ENCODE measurements around the gene SH3BP5L. TPM values are rescaled to one million over a fixed set of nuclear protein-coding genes. Genes with fewer than 3 reads are reported as not detected.
A peak's percentile ranks its signal among the peaks of the same experiment; 100 is the strongest.

Gene SH3BP5L
- total and polyA plus RNA-seq, 2 of the 13 experiments (the other 11 are each of a cell fraction or from before 2014, with no cell fraction given), result 10.3 to 14.9 TPM

- TF ChIP-seq ZKSCAN8 (CRISPR knock-in tag; IDR thresholded peaks at IDR 0.05; ENCODE audit: borderline replicate concordance) (no peak), ZNF780A (CRISPR knock-in tag; IDR thresholded peaks at IDR 0.05) (no peak; the same call in 1 of the 2 replicates), GABPB1 (CRISPR knock-in tag; IDR thresholded peaks at IDR 0.05) (peak; percentile 77), PITX1 (CRISPR knock-in tag; IDR thresholded peaks at IDR 0.05) (peak; percentile 3; the same call in 1 of the 2 replicates), ZC3H13 (CRISPR knock-in tag; IDR thresholded peaks at IDR 0.05) (0 out of 2 replicates have a peak, but pooled peaks have one; percentile 58), ZFY (CRISPR knock-in tag; IDR thresholded peaks at IDR 0.05) (peak; percentile 70; the same call in 1 of the 2 replicates), ZNF235 (CRISPR knock-in tag; IDR thresholded peaks at IDR 0.05; ENCODE audit: borderline replicate concordance) (peak; percentile 96), ZNF24 (IDR thresholded peaks at IDR 0.05) (peak; percentile 97), ZNF232 (CRISPR knock-in tag; IDR thresholded peaks at IDR 0.05; ENCODE audit: borderline replicate concordance) (peak; percentile 40; the same call in 1 of the 2 replicates), ZNF101 (CRISPR knock-in tag; IDR thresholded peaks at IDR 0.05; ENCODE audit: borderline replicate concordance, low read depth) (no peak), RBFOX2 (IDR thresholded peaks at IDR 0.05; ENCODE audit: low read depth, low read length) (peak; percentile 60), KLF9 (CRISPR knock-in tag; IDR thresholded peaks at IDR 0.05; ENCODE audit: low read depth) (no peak; the same call in 1 of the 2 replicates), RBM39 (IDR thresholded peaks at IDR 0.05; ENCODE audit: low read depth, low read length, poor library complexity, severe bottlenecking) (peak; percentile 82), MED1 (CRISPR knock-in tag; IDR thresholded peaks at IDR 0.05) (peak; percentile 66), ZNF572 (CRISPR knock-in tag; IDR thresholded peaks at IDR 0.05) (0 out of 2 replicates have a peak, but pooled peaks have one; percentile 57), NFYC (CRISPR knock-in tag; IDR thresholded peaks at IDR 0.05) (no peak; the same call in 1 of the 2 replicates), SKI (IDR thresholded peaks at IDR 0.05; ENCODE audit: partially characterized antibody) (peak; percentile 59)
- TF ChIP-seq, protein P1, sequence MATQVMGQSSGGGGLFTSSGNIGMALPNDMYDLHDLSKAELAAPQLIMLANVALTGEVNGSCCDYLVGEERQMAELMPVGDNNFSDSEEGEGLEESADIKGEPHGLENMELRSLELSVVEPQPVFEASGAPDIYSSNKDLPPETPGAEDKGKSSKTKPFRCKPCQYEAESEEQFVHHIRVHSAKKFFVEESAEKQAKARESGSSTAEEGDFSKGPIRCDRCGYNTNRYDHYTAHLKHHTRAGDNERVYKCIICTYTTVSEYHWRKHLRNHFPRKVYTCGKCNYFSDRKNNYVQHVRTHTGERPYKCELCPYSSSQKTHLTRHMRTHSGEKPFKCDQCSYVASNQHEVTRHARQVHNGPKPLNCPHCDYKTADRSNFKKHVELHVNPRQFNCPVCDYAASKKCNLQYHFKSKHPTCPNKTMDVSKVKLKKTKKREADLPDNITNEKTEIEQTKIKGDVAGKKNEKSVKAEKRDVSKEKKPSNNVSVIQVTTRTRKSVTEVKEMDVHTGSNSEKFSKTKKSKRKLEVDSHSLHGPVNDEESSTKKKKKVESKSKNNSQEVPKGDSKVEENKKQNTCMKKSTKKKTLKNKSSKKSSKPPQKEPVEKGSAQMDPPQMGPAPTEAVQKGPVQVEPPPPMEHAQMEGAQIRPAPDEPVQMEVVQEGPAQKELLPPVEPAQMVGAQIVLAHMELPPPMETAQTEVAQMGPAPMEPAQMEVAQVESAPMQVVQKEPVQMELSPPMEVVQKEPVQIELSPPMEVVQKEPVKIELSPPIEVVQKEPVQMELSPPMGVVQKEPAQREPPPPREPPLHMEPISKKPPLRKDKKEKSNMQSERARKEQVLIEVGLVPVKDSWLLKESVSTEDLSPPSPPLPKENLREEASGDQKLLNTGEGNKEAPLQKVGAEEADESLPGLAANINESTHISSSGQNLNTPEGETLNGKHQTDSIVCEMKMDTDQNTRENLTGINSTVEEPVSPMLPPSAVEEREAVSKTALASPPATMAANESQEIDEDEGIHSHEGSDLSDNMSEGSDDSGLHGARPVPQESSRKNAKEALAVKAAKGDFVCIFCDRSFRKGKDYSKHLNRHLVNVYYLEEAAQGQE (IDR thresholded peaks at IDR 0.05; ENCODE audit: borderline replicate concordance in 1 of 2, low read depth in 1 of 2, low read length in 2 of 2), result peak in 1 of 2 experiments; percentile 57; a peak in 1 of 4 replicates
- TF ChIP-seq, protein P2, sequence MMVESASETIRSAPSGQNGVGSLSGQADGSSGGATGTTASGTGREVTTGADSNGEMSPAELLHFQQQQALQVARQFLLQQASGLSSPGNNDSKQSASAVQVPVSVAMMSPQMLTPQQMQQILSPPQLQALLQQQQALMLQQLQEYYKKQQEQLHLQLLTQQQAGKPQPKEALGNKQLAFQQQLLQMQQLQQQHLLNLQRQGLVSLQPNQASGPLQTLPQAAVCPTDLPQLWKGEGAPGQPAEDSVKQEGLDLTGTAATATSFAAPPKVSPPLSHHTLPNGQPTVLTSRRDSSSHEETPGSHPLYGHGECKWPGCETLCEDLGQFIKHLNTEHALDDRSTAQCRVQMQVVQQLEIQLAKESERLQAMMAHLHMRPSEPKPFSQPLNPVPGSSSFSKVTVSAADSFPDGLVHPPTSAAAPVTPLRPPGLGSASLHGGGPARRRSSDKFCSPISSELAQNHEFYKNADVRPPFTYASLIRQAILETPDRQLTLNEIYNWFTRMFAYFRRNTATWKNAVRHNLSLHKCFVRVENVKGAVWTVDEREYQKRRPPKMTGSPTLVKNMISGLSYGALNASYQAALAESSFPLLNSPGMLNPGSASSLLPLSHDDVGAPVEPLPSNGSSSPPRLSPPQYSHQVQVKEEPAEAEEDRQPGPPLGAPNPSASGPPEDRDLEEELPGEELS (CRISPR knock-in tag; IDR thresholded peaks at IDR 0.05), result peak; percentile 31; the same call in 1 of the 2 replicates
- TF ChIP-seq, protein P3, sequence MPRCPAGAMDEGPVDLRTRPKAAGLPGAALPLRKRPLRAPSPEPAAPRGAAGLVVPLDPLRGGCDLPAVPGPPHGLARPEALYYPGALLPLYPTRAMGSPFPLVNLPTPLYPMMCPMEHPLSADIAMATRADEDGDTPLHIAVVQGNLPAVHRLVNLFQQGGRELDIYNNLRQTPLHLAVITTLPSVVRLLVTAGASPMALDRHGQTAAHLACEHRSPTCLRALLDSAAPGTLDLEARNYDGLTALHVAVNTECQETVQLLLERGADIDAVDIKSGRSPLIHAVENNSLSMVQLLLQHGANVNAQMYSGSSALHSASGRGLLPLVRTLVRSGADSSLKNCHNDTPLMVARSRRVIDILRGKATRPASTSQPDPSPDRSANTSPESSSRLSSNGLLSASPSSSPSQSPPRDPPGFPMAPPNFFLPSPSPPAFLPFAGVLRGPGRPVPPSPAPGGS (CRISPR knock-in tag; IDR thresholded peaks at IDR 0.05), result no peak; the same call in 1 of the 2 replicates
Measured at GRCh38 chr1:248873409-248873992, 47.8 kb upstream of the SH3BP5L start (continued).
